Stomach (tissue), 4 donors: ENCODE data around the gene MYO5C.

Experiments used
- POLR2A ChIP-seq, 4 donors: fragments of 450-650 bp; IDR thresholded peaks; one replicate each; pipeline ENCODE4 v1.6.1; 2016; ENCODE audit warnings: antibody characterized with exemption in 4 of 4, control low read depth in 2 of 4, mild to moderate bottlenecking in 1 of 4, moderate library complexity in 1 of 4
- TF ChIP-seq, protein P1 (sequence below), 7 experiments: fragments of 450-650 bp in 4 of 7; fragments of 200-600 bp in 3 of 7; sonication (generic) in 3 of 7; IDR thresholded peaks; one replicate each; pipeline ENCODE4 v1.5.1; 2016 to 2019; ENCODE audit warnings: antibody characterized with exemption in 7 of 7, control low read depth in 2 of 7, mild to moderate bottlenecking in 1 of 7

DNA sequence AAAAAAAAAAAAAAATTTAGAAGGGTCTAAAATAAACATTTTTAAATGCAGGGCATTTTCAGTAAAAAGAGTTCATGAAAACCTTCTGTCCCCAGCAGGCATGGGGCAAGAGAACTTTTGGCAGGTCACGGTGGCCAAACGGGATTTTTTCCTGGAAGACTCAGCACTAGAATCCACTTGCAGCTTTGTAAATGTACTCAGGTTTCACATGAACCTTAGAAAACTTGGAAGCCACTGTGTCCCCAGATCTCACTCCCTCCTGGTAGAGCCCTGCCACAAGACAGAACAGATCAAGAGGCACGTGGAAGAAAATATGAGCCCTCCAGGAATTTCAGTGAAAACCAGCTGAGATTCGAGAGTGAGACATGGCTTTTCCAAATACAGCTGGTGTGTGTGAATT, 102.3 kb downstream of the MYO5C start:
- TF ChIP-seq, protein P1, sequence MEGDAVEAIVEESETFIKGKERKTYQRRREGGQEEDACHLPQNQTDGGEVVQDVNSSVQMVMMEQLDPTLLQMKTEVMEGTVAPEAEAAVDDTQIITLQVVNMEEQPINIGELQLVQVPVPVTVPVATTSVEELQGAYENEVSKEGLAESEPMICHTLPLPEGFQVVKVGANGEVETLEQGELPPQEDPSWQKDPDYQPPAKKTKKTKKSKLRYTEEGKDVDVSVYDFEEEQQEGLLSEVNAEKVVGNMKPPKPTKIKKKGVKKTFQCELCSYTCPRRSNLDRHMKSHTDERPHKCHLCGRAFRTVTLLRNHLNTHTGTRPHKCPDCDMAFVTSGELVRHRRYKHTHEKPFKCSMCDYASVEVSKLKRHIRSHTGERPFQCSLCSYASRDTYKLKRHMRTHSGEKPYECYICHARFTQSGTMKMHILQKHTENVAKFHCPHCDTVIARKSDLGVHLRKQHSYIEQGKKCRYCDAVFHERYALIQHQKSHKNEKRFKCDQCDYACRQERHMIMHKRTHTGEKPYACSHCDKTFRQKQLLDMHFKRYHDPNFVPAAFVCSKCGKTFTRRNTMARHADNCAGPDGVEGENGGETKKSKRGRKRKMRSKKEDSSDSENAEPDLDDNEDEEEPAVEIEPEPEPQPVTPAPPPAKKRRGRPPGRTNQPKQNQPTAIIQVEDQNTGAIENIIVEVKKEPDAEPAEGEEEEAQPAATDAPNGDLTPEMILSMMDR (IDR thresholded peaks at IDR 0.05), result no peak
- TF ChIP-seq POLR2A (IDR thresholded peaks at IDR 0.05), result no peak
